ENCODE measurements around the gene STRN4.
"Not testable (repeated sequence)": the region's sequence is repeated elsewhere in the genome, so short reads cannot be mapped to it uniquely, and the experiment has no call there.

Gene STRN4

DNA sequence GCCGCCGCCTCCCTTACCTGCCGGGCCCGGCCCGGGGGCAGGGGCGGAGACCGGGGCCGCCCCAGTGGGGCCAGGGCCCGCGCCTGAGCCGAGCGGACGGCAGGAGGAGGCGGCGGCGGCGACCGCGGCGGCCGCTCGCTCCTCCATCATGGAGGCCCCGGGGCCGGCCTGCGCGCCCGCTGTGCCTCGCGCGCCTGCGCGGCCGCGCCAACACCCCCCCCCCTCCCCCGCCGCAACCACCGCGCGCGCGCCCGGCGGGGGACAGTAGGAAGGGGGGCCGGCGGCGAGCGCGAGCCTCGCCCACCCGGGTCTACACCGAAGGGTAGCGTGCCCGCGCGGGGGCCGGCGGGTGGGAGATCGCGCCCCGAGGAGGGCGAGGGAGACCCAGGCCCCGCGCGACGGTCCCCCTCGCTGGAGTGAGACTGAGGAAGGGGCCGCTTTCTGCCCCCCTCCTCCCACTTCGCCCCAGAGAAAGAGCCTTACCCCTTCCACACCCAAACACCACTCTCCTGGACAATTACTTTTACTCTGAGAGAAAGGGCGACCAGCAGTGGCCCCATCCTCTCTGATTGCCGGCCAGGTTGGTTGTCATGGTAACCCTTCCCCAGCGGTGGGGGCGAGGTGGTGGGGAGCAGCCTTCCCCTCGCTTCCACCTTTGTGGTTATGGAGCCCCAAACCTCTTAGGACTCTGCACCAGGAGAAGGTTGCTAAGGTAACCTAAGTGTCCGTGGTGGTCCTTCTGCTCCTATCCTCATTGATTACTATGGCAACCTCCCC, at the start of gene STRN4:
STRN4 (minus strand) TSS at position 170 of the 777 bp plus-strand sequence; CDS start at position 150, 20 bp downstream.
- DNase-seq: peak; percentile 75

GRCh38 chr19:46791944-46792343, 45.7 kb upstream of the STRN4 start:
- DNase-seq: peak; percentile 24

GRCh38 chr19:46789371-46789770, 43.1 kb upstream of the STRN4 start:
- no peak for DNase-seq

DNA sequence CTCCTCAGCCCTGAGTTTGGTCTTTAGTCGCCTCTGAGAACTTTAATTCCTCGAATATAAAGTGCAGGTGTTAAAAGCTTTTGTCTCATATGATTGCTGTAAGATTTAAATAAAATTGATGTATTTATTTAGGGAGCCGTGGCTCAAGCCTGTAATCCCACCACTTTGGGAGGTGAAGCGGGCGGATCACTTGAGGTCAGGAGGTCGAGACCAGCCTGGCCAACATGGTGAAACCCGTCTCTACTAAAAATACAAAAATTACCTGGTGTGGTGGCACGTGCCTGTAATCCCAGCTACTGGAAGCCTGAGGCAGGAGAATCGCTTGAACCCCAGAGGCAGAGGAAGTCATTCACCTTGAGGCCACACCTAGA, 42.7 kb upstream of the STRN4 start:
- no peak for DNase-seq

GRCh38 chr19:46788262-46788967, 42.2 kb upstream of the STRN4 start, which contains the start of gene SLC1A5:
SLC1A5 (minus strand) TSS chr19:46788594; CDS start chr19:46787965, 629 bp downstream.
- peak; percentile 99 for DNase-seq

DNA sequence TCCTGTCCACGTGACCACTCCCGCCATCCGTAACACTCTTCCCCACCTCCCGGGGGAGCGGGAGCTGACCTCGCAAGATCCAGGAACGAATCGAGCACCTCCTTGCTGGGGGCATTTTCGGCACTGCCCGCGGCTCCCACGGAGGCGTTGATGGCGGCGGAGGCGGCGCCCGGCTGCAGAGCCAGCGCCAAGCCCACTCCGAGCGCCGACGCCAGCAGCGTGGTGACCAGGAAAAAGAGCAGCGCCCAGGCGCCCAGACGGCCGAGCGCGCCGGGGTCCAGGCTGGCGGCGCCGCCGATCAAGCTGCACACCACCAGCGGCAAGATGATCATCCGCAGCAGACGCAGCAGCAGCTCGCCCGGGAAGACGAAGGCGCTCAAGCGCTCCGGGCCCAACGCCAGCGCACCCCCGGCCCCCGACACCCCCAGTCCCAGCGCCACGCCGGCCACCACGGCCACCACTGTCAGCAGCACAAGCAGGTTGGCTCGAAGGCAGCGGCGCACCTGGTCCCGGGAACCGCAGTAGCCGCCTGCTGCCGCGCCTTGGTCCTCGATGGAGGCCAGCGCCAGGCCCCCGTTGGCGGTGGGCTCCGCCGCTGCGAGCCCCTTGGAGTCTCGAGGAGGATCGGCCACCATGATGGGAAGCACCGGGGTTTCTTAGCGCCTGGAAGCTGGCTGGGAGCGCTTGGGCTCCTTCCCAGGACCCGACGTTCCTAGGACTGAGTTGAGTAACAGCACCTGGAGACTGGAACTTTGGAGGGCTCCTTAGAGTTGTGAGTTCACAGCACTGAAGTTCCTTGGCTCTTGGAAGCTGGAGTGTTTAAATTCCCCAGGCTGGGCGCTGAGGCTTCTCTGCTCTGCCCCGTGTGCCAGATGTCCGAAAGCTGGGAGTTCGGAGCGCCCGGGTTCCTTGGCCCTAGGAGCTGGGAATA, 41.3 kb upstream of the STRN4 start:
- DNase-seq: peak; percentile 49

GRCh38 chr19:46787040-46787330, 40.7 kb upstream of the STRN4 start:
- DNase-seq: no peak

GRCh38 chr19:46786236-46787039, 40.2 kb upstream of the STRN4 start:
- peak; percentile 82 for DNase-seq

DNA sequence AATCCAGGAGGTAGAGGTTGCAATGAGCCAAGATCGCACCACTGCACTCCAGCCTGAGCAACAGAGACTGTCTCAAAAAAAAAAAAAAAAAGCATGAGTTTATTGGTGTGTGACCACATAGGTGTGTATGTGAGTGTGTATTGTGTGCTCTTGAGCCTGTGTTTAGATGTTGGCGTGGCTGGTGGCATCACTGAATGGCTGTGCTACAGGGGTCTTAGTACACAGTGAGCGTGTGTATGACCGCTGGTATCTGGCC, 39.7 kb upstream of the STRN4 start:
- no peak for DNase-seq

GRCh38 chr19:46785054-46785979, 39.1 kb upstream of the STRN4 start:
- DNase-seq: no peak

- peak; percentile 49 for DNase-seq
These were observed 38.2 kb upstream of the STRN4 start for GRCh38 chr19:46784262-46785053.

DNA sequence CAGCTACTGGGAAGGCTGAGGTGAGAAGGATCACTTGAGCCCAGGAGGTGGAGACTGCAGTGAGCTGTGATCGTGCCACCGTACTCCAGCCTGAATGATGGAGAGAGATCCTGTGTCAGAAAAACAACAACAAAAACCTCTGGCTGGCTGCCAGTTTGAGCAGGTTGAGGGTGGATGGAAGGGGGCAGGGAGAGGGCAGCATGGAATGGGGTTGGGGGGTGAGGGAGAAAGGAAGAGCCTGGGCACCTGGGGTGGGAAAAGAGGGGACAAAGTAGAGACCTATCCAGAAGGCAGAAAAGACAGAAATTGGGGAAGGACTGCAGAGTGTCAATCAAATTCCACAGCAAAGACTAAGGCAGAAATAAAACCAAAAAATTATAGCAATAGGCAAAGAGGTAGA, 37.4 kb upstream of the STRN4 start:
- no peak for DNase-seq

- DNase-seq: no peak
These were observed 36.2 kb upstream of the STRN4 start for GRCh38 chr19:46782355-46783019.

- DNase-seq: not testable (repeated sequence)
These were observed 31.9 kb upstream of the STRN4 start for GRCh38 chr19:46777956-46778645.

DNA sequence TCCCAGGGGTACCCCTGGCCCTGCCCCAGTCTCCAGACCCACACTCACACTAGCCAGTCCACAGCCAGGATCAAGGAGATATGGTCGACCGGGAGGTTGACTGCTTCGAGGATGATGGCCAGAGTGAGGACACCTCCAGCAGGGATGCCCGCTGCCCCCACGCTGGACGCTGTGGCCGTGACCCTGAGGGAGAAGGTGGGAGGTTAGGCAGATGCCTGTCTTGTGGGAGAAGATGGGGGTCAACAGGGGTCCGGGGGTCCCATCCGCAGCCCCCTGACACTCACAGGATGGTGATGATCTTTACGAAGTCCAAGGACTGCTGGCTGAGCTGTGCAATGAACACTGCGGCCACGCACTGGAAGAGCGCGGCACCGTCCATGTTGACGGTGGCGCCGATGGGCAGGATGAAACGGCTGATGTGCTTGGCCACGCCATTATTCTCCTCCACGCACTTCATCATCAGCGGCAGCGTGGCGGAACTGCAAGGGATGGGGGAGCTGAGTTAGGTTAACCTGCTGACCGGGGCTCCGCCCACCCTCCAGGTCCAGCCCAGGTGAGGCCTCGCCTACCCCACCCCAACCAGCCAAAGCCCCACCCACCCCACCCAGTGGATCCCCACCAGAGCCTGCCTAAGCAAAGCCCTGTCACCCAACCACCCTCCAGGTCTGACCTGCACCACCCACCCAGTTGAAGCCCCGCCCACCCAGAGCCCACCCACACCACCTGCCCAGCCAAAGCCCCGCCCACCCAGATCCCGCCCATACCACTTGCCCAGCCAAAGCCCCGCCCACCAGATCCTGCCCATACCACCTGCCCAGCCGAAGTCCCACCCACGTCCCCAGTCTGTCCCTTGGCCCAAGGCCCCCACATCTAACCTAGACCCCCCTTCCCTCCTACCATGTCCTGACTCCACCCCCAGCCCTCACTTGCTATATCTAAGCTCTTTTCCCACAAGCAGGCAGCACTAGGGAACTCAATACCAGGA, 31.0 kb upstream of the STRN4 start:
- no peak for DNase-seq

DNA sequence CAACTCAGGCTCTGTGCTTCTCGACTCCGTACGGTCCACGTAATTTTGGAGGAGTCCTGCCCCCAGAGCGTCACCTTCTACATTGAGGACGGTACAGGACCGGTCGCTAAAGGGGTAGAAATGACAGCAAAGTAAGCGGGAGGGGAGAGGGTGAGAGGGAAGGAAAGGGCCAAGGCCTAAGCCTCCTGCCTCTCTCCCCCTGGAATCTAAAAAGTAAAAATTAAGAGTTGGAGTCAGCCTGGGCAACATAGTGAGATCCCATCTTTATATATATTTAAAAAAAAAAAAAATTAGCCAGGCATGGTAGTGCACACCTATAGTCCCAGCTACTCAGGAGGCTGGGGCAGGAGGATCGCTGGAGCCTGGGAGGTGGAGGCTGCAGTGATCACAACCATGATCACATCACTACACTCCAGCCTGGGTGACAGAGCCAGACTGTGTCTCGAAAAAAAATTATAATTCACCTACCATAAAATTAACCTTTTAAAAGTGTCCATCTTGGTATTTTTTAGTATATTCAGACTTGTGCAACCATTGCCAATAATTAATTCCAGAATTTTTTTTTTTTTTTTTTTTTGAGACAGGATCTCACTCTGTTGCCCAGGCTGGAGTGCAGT, 29.5 kb upstream of the STRN4 start:
- no peak for DNase-seq

DNA sequence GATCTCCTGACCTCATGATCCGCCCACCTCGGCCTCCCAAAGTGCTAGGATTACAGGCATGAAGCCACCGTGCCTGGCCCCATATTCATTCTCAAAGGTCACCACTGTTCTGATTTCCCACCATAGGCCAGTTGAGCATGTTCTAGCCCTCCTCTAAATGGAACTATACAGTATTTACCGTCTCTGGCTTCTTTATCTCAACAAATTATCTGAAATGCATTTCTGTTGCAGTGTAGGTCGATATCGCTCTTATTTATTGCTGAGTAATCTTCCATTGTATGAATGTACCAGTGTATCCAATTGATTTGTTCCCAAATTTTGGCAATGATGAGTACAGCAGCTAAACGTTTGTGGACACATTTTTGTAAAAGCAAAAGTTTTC, 26.8 kb upstream of the STRN4 start:
- DNase-seq: no peak
